CD14-positive monocyte (primary cell): ENCODE measurements around the gene CYP2J2. TPM values are rescaled to one million over a fixed set of nuclear protein-coding genes. Genes with fewer than 3 reads are reported as not detected.

Experiments
- DNase-seq, 3 donors: peaks; one replicate each; pipeline ENCODE4 v3.0.0-alpha.2; 2011 to 2022
- H2AFZ ChIP-seq: 2 replicates; pipeline ENCODE4 v1.6.0; 2012; ENCODE audit warnings: mild to moderate bottlenecking, low read depth, low read length, inconsistent platforms; ENCODE audit not compliant: insufficient read depth, poor library complexity, severe bottlenecking
- H3K27ac ChIP-seq, 2 donors: 1 replicate in 1 of 2; 2 replicates in 1 of 2; pipeline ENCODE4 v1.5.1; 2012 to 2013; ENCODE audit warnings: low read length in 2 of 2, control low read depth in 1 of 2, inconsistent platforms in 1 of 2, low read depth in 1 of 2, mild to moderate bottlenecking in 1 of 2
- H3K27me3 ChIP-seq, 2 donors: one replicate each; pipeline versions ENCODE4 v1.6.0 to v1.6.1; 2011 to 2013; ENCODE audit warnings: low read length in 2 of 2; ENCODE audit not compliant: control insufficient read depth in 2 of 2, insufficient read depth in 2 of 2
- H3K36me3 ChIP-seq, 2 donors: replicated peaks in 1 of 2; 1 replicate in 1 of 2; 2 replicates in 1 of 2; pipeline versions ENCODE4 v1.5.1 to v1.6.1; 2012 to 2013; ENCODE audit warnings: low read length in 2 of 2, control low read depth in 1 of 2, inconsistent platforms in 1 of 2, mild to moderate bottlenecking in 1 of 2; ENCODE audit not compliant: insufficient read depth in 2 of 2, control insufficient read depth in 1 of 2
- H3K4me1 ChIP-seq, 2 donors: 1 replicate in 1 of 2; 2 replicates in 1 of 2; pipeline versions ENCODE4 v1.5.1 to v1.6.1; 2012 to 2013; ENCODE audit warnings: low read length in 2 of 2, control low read depth in 1 of 2, inconsistent platforms in 1 of 2, mild to moderate bottlenecking in 1 of 2, moderate library complexity in 1 of 2; ENCODE audit not compliant: insufficient read depth in 2 of 2, control insufficient read depth in 1 of 2
- H3K4me2 ChIP-seq: replicated peaks from 2 replicates; pipeline ENCODE3; 2012; ENCODE audit warnings: low read length, moderate library complexity, mild to moderate bottlenecking; ENCODE audit not compliant: poor library complexity, severe bottlenecking; ENCODE audit errors: extremely low read depth
- H3K4me3 ChIP-seq, 3 experiments: fragments of 200-600 bp in 1 of 3; sonication (generic) in 1 of 3; replicated peaks in 1 of 3; 1 replicate in 2 of 3; 2 replicates in 1 of 3; pipeline ENCODE4 v1.5.1; 2011 to 2013; ENCODE audit warnings: low read length in 3 of 3, mild to moderate bottlenecking in 3 of 3, control low read depth in 2 of 3, low read depth in 2 of 3, inconsistent platforms in 1 of 3, moderate library complexity in 1 of 3
- H3K79me2 ChIP-seq: 2 replicates; pipeline ENCODE4 v1.6.0; 2012; ENCODE audit warnings: mild to moderate bottlenecking, control low read depth, inconsistent platforms, low read length, moderate library complexity; ENCODE audit not compliant: insufficient read depth
- H3K9ac ChIP-seq: 2 replicates; pipeline ENCODE4 v1.6.0; 2017; ENCODE audit warnings: low read length, mild to moderate bottlenecking; ENCODE audit not compliant: insufficient read depth, poor library complexity, severe bottlenecking
- H3K9me3 ChIP-seq, 2 donors: replicated peaks in 1 of 2; 1 replicate in 1 of 2; 2 replicates in 1 of 2; pipeline versions ENCODE4 v1.5.1 to v1.6.1; 2012 to 2013; ENCODE audit warnings: low read length in 2 of 2, control low read depth in 1 of 2; ENCODE audit not compliant: control insufficient read depth in 1 of 2, insufficient read depth in 1 of 2
- H4K20me1 ChIP-seq: 2 replicates; pipeline ENCODE4 v1.6.0; 2012; ENCODE audit warnings: mild to moderate bottlenecking, low read length, control low read depth, moderate library complexity; ENCODE audit not compliant: insufficient read depth
- H3K27ac Mint-ChIP-seq, 7 donors: one replicate each; pipeline ENCODE4 v1.8.0; 2020; ENCODE audit warnings: mild to moderate bottlenecking in 7 of 7, mixed read lengths in 7 of 7, moderate library complexity in 6 of 7, inconsistent platforms in 2 of 7
- H3K27me3 Mint-ChIP-seq, 3 donors: one replicate each; pipeline ENCODE4 v1.8.0; 2021 to 2022; ENCODE audit warnings: low read depth in 3 of 3, mild to moderate bottlenecking in 3 of 3, mixed read lengths in 3 of 3, moderate library complexity in 3 of 3, inconsistent platforms in 1 of 3
- H3K36me3 Mint-ChIP-seq, 2 donors: one replicate each; pipeline ENCODE4 v1.8.0; 2020; ENCODE audit warnings: mixed read lengths in 2 of 2, inconsistent platforms in 1 of 2, mild to moderate bottlenecking in 1 of 2
- H3K4me1 Mint-ChIP-seq: one replicate; pipeline ENCODE4 v1.8.0; 2020; ENCODE audit warnings: mild to moderate bottlenecking, mixed read lengths
- H3K4me3 Mint-ChIP-seq, 2 donors: one replicate each; pipeline ENCODE4 v1.8.0; 2020; ENCODE audit warnings: mild to moderate bottlenecking in 2 of 2, mixed read lengths in 2 of 2, moderate library complexity in 1 of 2
- H3K9me3 Mint-ChIP-seq, 7 donors: one replicate each; pipeline ENCODE4 v1.8.0; 2020 to 2022; ENCODE audit warnings: mixed read lengths in 7 of 7, mild to moderate bottlenecking in 6 of 7, moderate library complexity in 6 of 7, inconsistent platforms in 2 of 7
- WGBS: methylation state at CpG from one replicate; pipeline ENCODE4 v1.1.5; 2013; ENCODE audit warnings: missing lambda C conversion rate; ENCODE audit not compliant: insufficient coverage; 5-methylcytosine and 5-hydroxymethylcytosine counted together
- intact Hi-C, 2 donors: fragments of 100-400 bp; cut with micrococcal nuclease; formaldehyde crosslinking; loops; one replicate each; pipeline versions ENCODE4 v1.15.0 to v1.15.1; 2023
- polyA plus RNA-seq, 3 donors: library from polyadenylated mRNA; depleted of rRNA in 1 of 3; unstranded in 2 of 3; stranded (reverse) in 1 of 3; fragments of 300-500 nt in 2 of 3; fragments of >200 nt in 1 of 3; fragmentation: Illumina TruSeq in 2 of 3; gene quantifications; 1 replicate in 2 of 3; 2 replicates in 1 of 3; pipeline ENCODE4 v1.2.3, GENCODE V29; 2012 to 2021
- TF ChIP-seq, protein P1 (sequence below): fragments of 200-600 bp; IDR thresholded peaks from one replicate; pipeline ENCODE4 v1.8.0; 2022; ENCODE audit warnings: antibody characterized with exemption, mild to moderate bottlenecking

CYP2J2 gene
- polyA plus RNA-seq, 3 donors, result not detected

DNA sequence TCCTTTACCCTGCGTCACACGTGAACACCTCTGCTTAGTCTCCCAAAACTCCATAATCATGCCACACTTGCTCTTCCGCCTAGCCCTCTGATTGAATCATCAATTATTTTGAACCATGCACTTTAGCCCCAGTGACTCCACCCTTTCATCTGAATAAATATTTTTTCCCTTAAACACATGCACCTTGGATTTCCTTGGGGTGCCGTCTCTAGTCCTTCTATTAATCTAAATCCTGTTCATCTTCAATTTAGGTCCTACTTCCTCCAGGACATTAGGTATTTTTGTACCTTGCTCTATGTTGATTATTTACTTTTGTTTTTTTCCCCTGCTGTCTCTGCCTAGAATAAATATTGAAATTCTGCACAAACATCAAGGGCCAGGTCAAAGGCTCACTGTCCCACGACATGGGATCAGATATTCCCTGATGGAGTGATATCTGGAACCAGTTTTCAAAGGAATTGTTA, 9.8 kb upstream of the CYP2J2 start:
- intact Hi-C loops, result no loop called here
- no peaks in the 10 kb centered on the region for H3K36me3 Mint-ChIP-seq
- no peak for DNase-seq
- no peak overlapping the region for H2AFZ ChIP-seq
- H3K36me3 ChIP-seq, result no peaks in the 10 kb centered on the region
- H3K27ac Mint-ChIP-seq, result no peak overlapping the region
- H3K79me2 ChIP-seq, result no peaks in the 10 kb centered on the region
- no peak overlapping the region for H3K4me3 ChIP-seq
- no peak overlapping the region for H3K27ac ChIP-seq
- no peak overlapping the region for H3K4me2 ChIP-seq
- H3K4me1 Mint-ChIP-seq, result no peaks in the 10 kb centered on the region
- no peaks in the 10 kb centered on the region for H4K20me1 ChIP-seq
- H3K4me1 ChIP-seq, result no peaks in the 10 kb centered on the region
- H3K4me3 Mint-ChIP-seq, result no peak overlapping the region
- WGBS, result 96% methylated on average over 3 of the region's 5 CpGs
- H3K9me3 Mint-ChIP-seq, result peaks cover 0 to 4% (median 3%) of the 10 kb centered on the region in 7 donors
- H3K9me3 ChIP-seq, result no peaks in the 10 kb centered on the region
- TF ChIP-seq, protein P1, sequence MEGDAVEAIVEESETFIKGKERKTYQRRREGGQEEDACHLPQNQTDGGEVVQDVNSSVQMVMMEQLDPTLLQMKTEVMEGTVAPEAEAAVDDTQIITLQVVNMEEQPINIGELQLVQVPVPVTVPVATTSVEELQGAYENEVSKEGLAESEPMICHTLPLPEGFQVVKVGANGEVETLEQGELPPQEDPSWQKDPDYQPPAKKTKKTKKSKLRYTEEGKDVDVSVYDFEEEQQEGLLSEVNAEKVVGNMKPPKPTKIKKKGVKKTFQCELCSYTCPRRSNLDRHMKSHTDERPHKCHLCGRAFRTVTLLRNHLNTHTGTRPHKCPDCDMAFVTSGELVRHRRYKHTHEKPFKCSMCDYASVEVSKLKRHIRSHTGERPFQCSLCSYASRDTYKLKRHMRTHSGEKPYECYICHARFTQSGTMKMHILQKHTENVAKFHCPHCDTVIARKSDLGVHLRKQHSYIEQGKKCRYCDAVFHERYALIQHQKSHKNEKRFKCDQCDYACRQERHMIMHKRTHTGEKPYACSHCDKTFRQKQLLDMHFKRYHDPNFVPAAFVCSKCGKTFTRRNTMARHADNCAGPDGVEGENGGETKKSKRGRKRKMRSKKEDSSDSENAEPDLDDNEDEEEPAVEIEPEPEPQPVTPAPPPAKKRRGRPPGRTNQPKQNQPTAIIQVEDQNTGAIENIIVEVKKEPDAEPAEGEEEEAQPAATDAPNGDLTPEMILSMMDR, result no peak
- H3K9ac ChIP-seq, result no peak overlapping the region
- no peaks in the 10 kb centered on the region for H3K27me3 ChIP-seq
- H3K27me3 Mint-ChIP-seq, result no peaks in the 10 kb centered on the region

DNA sequence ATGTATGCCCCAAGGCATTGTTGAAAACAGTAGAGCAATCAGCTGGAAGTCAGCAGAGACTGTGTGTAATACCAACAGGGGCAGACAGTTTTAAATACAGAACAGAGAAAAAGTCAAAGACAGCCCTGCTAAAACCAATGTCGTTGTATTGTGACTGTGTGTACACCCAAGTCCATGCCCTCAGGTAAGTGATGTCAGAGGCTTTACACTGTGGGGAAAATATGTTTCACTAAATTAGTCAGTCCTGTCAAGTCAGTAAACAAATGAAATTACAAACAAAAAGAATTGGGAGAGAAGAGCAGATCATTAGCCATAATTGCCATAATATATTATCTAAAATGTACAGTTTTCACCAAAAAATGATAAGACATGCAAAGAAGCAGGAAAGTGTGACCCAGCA, 2.4 kb upstream of the CYP2J2 start:
- WGBS, result 100% methylated on average over 1 of the region's 1 CpG
- intact Hi-C loops, result no loop called here

More for the DNA sequence above, 2.4 kb upstream of the CYP2J2 start:
- Mint-ChIP-seq H3K27ac (no peak overlapping the region), H3K36me3 (no peaks in the 10 kb centered on the region), H3K4me1 (peaks cover 14% of the 10 kb centered on the region), H3K4me3 (no peak overlapping the region), H3K27me3 (peaks cover 14 to 25% (median 23%) of the 10 kb centered on the region in 3 donors), H3K9me3 (peaks cover 0 to 15% (median 6%) of the 10 kb centered on the region in 7 donors)
- Histone ChIP-seq H3K27me3 (peaks cover 11 to 34% of the 10 kb centered on the region in 2 donors), H3K4me3 (no peak overlapping the region), H3K79me2 (no peaks in the 10 kb centered on the region), H4K20me1 (no peaks in the 10 kb centered on the region), H3K9ac (no peak overlapping the region), H2AFZ (no peak overlapping the region), H3K36me3 (no peaks in the 10 kb centered on the region), H3K9me3 (no peaks in the 10 kb centered on the region), H3K27ac (no peak overlapping the region), H3K4me2 (no peak overlapping the region), H3K4me1 (peaks cover 7 to 8% of the 10 kb centered on the region in 2 donors)
- no peak for DNase-seq
- TF ChIP-seq, protein P1, result no peak
